Tibial nerve (tissue), 4 donors: ENCODE data around the gene TMEM100. TPM values are rescaled to one million over a fixed set of nuclear protein-coding genes. Genes with fewer than 3 reads are reported as not detected.

Experiments
- DNase-seq, 2 donors: peaks; one replicate each; pipeline ENCODE4 v3.0.0-alpha.2; 2019; ENCODE audit warnings: low spot score in 2 of 2
- H3K27ac ChIP-seq, 4 donors: fragments of 200-600 bp; sonication (generic) in 3 of 4; one replicate each; pipeline ENCODE4 v1.5.1; 2017 to 2019; ENCODE audit warnings: mild to moderate bottlenecking in 1 of 4
- H3K27me3 ChIP-seq, 2 donors: fragments of 200-600 bp; sonication (generic) in 1 of 2; one replicate each; pipeline versions ENCODE4 v1.5.1 to v1.6.0; 2017 to 2019
- H3K36me3 ChIP-seq, 3 donors: fragments of 200-600 bp; sonication (generic); one replicate each; pipeline ENCODE4 v1.5.1; 2018 to 2019
- H3K4me1 ChIP-seq, 4 donors: fragments of 200-600 bp; sonication (generic) in 3 of 4; one replicate each; pipeline ENCODE4 v1.5.1; 2017 to 2019
- H3K4me3 ChIP-seq, 4 donors: fragments of 200-600 bp; sonication (generic) in 3 of 4; one replicate each; pipeline ENCODE4 v1.5.1; 2017 to 2019; ENCODE audit warnings: mild to moderate bottlenecking in 1 of 4, moderate library complexity in 1 of 4
- H3K9me3 ChIP-seq, 4 donors: fragments of 200-600 bp; sonication (generic) in 3 of 4; one replicate each; pipeline ENCODE4 v1.5.1; 2017 to 2019
- CTCF ChIP-seq, 5 experiments: fragments of 200-600 bp in 3 of 5; fragments of 450-650 bp in 2 of 5; sonication (generic) in 3 of 5; IDR thresholded peaks; one replicate each; pipeline ENCODE4 v1.5.1; 2016 to 2019; ENCODE audit warnings: antibody characterized with exemption in 5 of 5, mild to moderate bottlenecking in 3 of 5, moderate library complexity in 2 of 5
- EP300 ChIP-seq, 2 donors: sonication (generic); formaldehyde crosslinking; IDR thresholded peaks; one replicate each; pipeline ENCODE4 v1.6.1; 2017; ENCODE audit warnings: antibody characterized with exemption in 2 of 2, mild to moderate bottlenecking in 1 of 2
- POLR2A ChIP-seq, 2 donors: fragments of 450-650 bp; IDR thresholded peaks; one replicate each; pipeline ENCODE4 v1.6.1; 2017; ENCODE audit warnings: antibody characterized with exemption in 2 of 2, mild to moderate bottlenecking in 2 of 2, moderate library complexity in 2 of 2
- WGBS, 2 donors: methylation state at CpG; one replicate each; pipeline ENCODE4 v1.1.5; 2018; 5-methylcytosine and 5-hydroxymethylcytosine counted together
- total RNA-seq, 4 donors: library from RNA; depleted of rRNA; stranded (reverse); fragments of >200 nt; gene quantifications; one replicate each; pipeline ENCODE4 v1.1.0, GENCODE V29; 2016

The TMEM100 gene
- total RNA-seq, 4 donors from 2014 or later: 24.3 to 33.4 (median 28.9) TPM

- H3K9me3 ChIP-seq: no peaks in the 10 kb centered on the region
- DNase-seq: no peak
- no peak overlapping the region for H3K27ac ChIP-seq
- H3K4me3 ChIP-seq: no peak overlapping the region
- H3K36me3 ChIP-seq: no peaks in the 10 kb centered on the region
- H3K4me1 ChIP-seq: peaks cover 0 to 13% (median 2%) of the 10 kb centered on the region in 4 donors
- 79% methylated on average over 10 of the region's 10 CpGs for WGBS, 2 donors
- H3K27me3 ChIP-seq: no peaks in the 10 kb centered on the region
- TF ChIP-seq EP300 (IDR thresholded peaks at IDR 0.05): no peak
- TF ChIP-seq POLR2A (IDR thresholded peaks at IDR 0.05): no peak
- TF ChIP-seq CTCF (IDR thresholded peaks at IDR 0.05): no peak
Measured at GRCh38 chr17:55740511-55741355, 18.1 kb upstream of the TMEM100 start.

GRCh38 chr17:55737976-55738501 lies 15.4 kb upstream of the TMEM100 start:
- Histone ChIP-seq H3K4me1 (peaks cover 0 to 38% (median 16%) of the 10 kb centered on the region in 4 donors), H3K27ac (no peak overlapping the region), H3K27me3 (no peaks in the 10 kb centered on the region), H3K9me3 (no peaks in the 10 kb centered on the region), H3K4me3 (no peak overlapping the region), H3K36me3 (no peaks in the 10 kb centered on the region)
- no peak for TF ChIP-seq EP300 (IDR thresholded peaks at IDR 0.05)
- TF ChIP-seq CTCF (IDR thresholded peaks at IDR 0.05): no peak
- TF ChIP-seq POLR2A (IDR thresholded peaks at IDR 0.05): no peak
- DNase-seq: no peak
- WGBS, 2 donors: 89 to 95% methylated on average over 4 of the region's 4 CpGs

- TF ChIP-seq CTCF (IDR thresholded peaks at IDR 0.05) (peak; percentile 53 to 67 (median 58)), EP300 (IDR thresholded peaks at IDR 0.05) (no peak)
- Histone ChIP-seq H3K4me1 (peaks cover 0 to 54% (median 21%) of the 10 kb centered on the region in 4 donors), H3K27me3 (no peaks in the 10 kb centered on the region), H3K4me3 (no peak overlapping the region), H3K27ac (peak overlapping the region in 2 of 4 donors; percentile 12 to 93), H3K36me3 (no peaks in the 10 kb centered on the region), H3K9me3 (no peaks in the 10 kb centered on the region)
- peak in 1 of 2 donors; percentile 77 for DNase-seq
- WGBS, 2 donors: 39 to 45% methylated on average over 5 of the region's 5 CpGs
Measured at GRCh38 chr17:55735731-55736405, 13.2 kb upstream of the TMEM100 start.

- no peak for TF ChIP-seq EP300 (IDR thresholded peaks at IDR 0.05)
- no peak for TF ChIP-seq POLR2A (IDR thresholded peaks at IDR 0.05)
- no peak for TF ChIP-seq CTCF (IDR thresholded peaks at IDR 0.05)
- H3K36me3 ChIP-seq: no peaks in the 10 kb centered on the region
- 39 to 43% methylated on average over 4 of the region's 4 CpGs for WGBS, 2 donors
- H3K4me1 ChIP-seq: peaks cover 0 to 70% (median 31%) of the 10 kb centered on the region in 4 donors
- DNase-seq: no peak
- no peaks in the 10 kb centered on the region for H3K27me3 ChIP-seq
- H3K4me3 ChIP-seq: no peak overlapping the region
- H3K27ac ChIP-seq: peak overlapping the region; percentile 22 to 94 (median 90)
- H3K9me3 ChIP-seq: no peaks in the 10 kb centered on the region
Measured at GRCh38 chr17:55734128-55734781, 11.6 kb upstream of the TMEM100 start.
